Bone marrow (tissue), 2 donors: ENCODE results near the gene DPEP1.
"Not testable (repeated sequence)": the region's sequence is repeated elsewhere in the genome, so short reads cannot be mapped to it uniquely, and the experiment has no call there.

ENCODE experiments used
- DNase-seq, 2 donors: peaks; one replicate each; lab custom pipeline; 2025; lab: John Stamatoyannopoulos, UW

Gene DPEP1

GRCh38 chr16:89653656-89654295 is 40.3 kb downstream of the DPEP1 start:
- no peak for DNase-seq

- no peak for DNase-seq
Observed at GRCh38 chr16:89655062-89655643, 41.7 kb downstream of the DPEP1 start.

DNA sequence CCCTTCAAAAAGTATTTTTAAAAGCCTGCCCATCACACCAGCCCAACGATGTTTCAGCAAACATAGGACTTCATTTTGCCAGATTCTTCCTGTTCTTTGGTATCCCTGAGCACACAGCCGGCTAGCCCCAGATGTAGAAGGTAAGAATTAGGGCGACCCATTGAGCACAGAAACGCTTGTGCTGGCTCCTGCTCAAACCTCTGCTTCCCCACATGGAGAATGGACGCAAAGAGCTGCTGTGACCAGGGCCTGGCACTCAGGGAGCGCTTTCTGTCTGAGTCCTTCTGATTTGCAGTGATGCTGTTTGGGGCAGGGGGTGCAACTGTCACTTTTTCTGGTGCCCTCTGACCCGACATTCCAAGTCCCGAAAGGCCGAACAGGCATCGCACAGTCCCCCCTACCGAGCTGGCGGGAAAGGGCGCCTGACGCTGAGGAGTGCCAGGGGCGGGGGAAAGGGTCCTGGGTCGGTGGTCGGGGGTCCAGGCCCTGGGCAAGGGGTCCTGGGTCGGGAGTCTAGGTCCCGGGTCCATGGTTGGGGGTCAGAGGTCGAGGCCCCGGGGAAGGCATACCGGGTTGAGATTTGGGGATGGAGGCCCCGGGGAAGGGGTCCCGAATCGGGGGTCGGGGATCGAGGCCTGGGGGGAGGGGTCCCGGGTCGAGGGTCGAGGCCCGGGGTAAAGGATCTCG is 43.1 kb downstream of the DPEP1 start:
- no peak for DNase-seq

DNA sequence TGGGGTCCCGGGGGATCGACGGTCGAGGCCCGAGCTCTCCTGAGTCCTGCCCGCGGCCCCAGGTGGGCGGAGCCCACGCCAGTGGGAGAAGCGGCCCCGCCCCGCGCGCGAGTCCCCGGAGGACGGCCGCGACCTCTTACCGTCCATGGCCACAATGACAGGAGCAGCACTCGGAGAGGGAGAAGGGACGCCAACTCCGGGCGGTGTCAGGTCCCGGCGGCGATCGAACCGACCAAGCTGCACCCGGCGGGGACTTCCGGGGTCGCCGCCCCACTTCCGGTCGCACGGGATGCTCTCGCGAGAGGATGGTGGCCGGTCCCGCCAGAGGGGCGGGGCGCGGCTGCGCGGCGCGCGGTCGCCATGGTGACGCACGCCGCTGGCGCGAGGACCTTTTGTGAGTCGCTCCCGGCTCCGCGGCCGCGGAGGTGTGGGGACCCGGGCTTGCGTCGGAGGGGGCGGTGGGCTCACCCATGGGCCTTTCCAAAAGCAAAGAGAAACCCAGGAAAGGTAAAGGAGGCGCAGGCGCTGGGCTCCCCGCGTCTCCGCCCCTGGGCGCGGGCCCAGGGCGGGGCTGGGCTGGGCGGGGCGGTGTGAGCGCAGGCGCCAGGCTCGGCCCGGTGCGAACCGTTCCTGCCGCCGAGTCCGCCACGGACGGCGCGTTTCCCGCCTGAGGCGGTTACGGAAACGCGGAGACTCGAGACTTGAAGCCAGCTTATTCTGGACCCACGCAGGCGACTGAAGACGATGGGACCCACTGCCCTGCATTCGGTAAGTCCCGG is 44.2 kb downstream of the DPEP1 start, which contains the start of the genes CHMP1A and SPATA33:
CHMP1A (minus strand) TSS at position 267 of the 779 bp plus-strand sequence; CDS start at position 147, 120 bp downstream.
SPATA33 (plus strand) TSS at position 395 of the 779 bp plus-strand sequence; CDS start at position 471, 76 bp downstream.
- DNase-seq = peak; percentile 43 to 92

- DNase-seq = no peak
Observed at GRCh38 chr16:89658221-89658879, 44.9 kb downstream of the DPEP1 start.

GRCh38 chr16:89660146-89660545 is 46.7 kb downstream of the DPEP1 start:
- DNase-seq = no peak

DNA sequence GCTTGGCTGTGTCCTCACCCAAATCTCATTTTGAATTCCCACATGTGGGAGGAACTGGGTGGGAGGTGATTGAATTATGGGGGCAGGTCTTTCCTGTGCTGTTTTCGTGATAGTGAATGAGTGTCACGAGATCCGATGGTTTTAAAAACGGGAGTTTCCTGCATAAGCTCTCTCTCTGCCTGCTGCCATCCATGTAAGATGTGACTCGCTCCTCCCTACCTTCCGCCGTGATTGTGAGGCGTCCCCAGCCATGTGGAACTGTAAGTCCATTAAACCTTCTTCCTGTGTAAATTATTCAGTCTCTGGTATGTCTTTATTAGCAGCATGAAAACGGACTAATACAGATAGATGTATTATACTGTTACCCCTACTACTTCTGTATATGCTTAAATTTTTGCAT is 47.8 kb downstream of the DPEP1 start:
- DNase-seq = no peak

DNA sequence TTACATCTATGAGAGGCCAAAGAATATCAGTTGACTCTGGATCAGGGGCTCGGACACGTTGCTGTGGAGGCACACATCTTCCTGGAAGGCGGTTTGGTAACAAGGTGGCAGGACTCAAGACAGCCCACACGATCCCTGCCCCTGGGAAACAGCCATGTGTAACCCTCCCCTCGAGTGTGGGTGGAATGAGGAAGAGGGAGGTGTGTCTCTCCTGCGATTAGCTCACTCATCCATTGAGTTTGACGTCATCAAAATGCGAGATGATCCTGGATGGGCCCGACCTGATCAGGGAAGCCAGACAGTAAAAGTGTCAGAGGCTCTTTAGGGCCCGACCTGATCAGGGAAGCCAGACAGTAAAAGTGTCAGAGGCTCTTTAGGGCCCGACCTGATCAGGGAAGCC is 50.8 kb downstream of the DPEP1 start:
- DNase-seq = not testable (repeated sequence)

DNA sequence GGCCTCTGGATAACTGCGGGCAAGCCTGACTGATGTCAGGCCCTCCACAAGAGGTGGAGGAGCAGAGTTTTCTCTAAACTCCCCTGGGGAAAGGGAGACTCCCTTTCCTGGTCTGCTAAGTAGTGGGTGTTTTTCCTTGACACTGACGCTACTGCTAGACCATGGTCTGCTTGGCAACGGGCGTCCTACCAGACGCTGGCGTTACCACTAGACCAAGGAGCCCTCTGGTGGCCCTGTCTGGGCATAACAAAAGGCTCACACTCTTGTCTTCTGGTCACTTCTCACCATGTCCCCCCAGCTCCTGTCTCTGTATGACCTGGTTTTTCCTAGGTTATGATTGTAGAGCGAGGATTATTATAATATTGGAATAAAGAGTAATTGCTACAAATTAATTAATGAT is 53.6 kb downstream of the DPEP1 start:
- not testable (repeated sequence) for DNase-seq

DNA sequence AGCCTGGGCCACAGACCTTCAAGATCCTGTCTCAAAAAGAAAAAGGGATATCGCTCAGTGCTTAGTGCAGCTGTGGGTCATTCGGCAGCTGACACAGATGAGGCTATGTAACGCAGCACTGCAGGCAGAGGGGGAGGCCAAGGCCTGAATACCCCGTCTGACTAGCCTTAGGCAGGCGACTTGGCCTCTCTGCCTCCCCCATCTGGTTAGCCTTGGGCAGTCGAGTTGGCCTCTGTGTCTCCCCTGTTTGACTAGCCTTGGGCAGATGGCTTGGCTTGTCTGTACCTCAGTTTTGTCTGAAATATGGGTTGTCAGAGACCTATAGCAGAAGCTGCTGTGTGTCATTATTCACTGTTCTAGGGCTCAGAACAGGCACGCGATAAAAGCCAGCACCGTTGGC is 54.2 kb downstream of the DPEP1 start:
- DNase-seq = no peak

- DNase-seq = no peak
Observed at GRCh38 chr16:89668790-89669158, 55.3 kb downstream of the DPEP1 start.

DNA sequence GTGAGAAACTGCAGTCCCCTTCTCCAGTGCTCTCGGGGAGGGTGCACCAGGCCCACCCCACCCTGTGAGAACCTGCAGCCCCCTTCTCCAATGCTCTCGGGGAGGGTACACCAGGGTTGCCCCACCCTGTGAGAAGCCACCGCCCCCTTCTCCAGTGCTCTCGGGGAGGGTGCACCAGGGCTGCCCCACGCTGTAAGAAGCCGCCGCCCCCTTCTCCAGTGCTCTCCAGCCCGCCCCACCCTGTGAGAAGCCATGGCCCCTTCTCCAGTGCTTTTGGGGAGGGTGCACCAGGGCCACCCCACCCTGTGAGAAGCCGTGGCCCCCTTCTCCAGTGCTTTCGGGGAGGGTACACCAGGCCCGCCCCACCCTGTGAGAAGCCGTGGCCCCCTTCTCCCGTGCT is 56.3 kb downstream of the DPEP1 start:
- no peak for DNase-seq

GRCh38 chr16:89670496-89671431 is 57.3 kb downstream of the DPEP1 start:
- DNase-seq = peak in 1 of 2 donors; percentile 23

GRCh38 chr16:89671565-89671964 is 58.1 kb downstream of the DPEP1 start:
- not testable (repeated sequence) for DNase-seq

- no peak for DNase-seq
Observed at GRCh38 chr16:89672177-89672941, 58.9 kb downstream of the DPEP1 start.

DNA sequence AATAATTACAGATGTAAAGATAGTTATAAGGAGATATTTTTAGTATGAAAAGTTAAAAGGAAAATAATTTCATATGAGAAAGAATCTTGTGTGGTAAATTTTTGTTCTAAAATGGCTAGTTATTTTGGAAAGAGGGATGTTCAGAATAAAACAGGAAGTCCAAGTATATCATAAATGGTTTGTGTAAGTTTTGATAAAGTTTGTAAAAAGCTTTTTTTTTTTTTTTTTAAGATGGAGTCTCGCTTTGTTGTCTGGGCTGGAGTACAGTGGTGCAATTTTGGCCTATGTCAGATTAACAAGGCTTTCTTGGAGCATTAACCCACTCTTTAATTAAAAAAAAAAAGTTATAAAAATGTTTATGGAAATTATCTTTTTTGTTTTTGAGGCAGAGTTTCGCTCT is 64.8 kb downstream of the DPEP1 start:
- DNase-seq = no peak

DNA sequence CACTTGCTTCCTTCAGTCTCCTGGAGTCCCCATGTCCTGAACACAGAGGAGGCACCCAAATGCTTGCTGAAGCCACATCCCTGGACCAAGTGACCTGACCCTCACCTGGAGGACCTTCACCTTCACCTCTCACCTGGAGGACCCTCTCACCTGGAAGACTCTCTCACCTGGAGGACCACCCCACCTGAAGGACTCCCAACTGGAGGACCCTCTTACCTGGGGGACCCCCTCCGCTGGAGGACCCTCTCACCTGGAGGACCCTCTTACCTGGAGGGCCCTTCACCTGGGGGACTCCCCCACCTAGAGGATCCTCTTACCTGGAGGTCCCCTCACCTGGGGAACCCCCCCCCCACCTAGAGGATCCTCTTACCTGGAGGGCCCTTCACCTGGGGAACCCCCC is 72.5 kb downstream of the DPEP1 start:
- no peak for DNase-seq

DNA sequence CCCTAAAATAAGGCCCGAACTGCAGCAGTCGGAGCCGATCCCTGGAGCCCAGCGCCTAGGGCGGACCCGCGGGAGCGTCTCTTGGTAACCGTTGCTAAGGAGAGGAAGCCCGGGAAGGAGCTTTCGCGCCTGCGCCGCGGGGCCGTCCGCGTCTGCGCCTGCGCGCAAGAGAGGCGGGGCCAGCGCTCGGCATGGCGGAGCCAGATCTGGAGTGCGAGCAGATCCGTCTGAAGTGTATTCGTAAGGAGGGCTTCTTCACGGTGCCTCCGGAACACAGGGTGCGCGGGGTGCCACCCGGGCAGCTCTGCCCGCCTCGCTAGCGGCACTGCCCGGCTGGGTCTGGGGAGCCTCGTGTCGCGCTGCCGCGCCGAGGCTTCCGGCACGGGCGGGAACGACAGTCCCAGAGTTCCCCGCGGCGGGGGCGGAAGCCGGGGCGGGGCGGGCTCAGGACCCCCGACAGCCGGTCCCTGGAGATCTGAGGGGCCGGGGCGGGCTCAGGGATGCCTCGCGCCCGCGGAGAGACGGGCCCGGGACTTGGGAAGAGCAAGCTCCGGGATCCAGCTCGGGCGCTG is 73.2 kb downstream of the DPEP1 start, which contains the start of gene CDK10:
CDK10 (plus strand) TSS at position 170 of the 572 bp plus-strand sequence; CDS start at position 192, 22 bp downstream.
- peak; percentile 64 to 89 for DNase-seq
